Activated T-cell treated with anti-CD3 and anti-CD28 coated beads, Interleukin-2, amount 50 U/mL, for 4 hours (primary cell): ENCODE measurements around the gene PRKG1. TPM values are rescaled to one million over a fixed set of nuclear protein-coding genes. Genes with fewer than 3 reads are reported as not detected.
A peak's percentile ranks its signal among the peaks of the same experiment; 100 is the strongest.
"Not testable (repeated sequence)": the region's sequence is repeated elsewhere in the genome, so short reads cannot be mapped to it uniquely, and the experiment has no call there.

ENCODE experiments used
- ATAC-seq, 2 donors: fragments of 200-7000 bp; cut with Tn5 transposase; one replicate each; pipeline ENCODE4 v1.10.0; 2021
- DNase-seq: peaks from one replicate; pipeline ENCODE4 v3.0.0-alpha.2; 2020
- H3K27me3 Mint-ChIP-seq: one replicate; pipeline ENCODE4 v1.8.0; 2021; ENCODE audit warnings: low read depth, mixed read lengths
- H3K36me3 Mint-ChIP-seq: one replicate; pipeline ENCODE4 v1.8.0; 2022; ENCODE audit warnings: mixed read lengths; ENCODE audit not compliant: insufficient read depth
- H3K4me1 Mint-ChIP-seq: one replicate; pipeline ENCODE4 v1.8.0; 2021; ENCODE audit warnings: low read depth, mixed read lengths
- H3K4me3 Mint-ChIP-seq: one replicate; pipeline ENCODE4 v1.8.0; 2021; ENCODE audit warnings: mild to moderate bottlenecking, moderate library complexity, mixed read lengths
- H3K9me3 Mint-ChIP-seq: one replicate; pipeline ENCODE4 v1.8.0; 2021; ENCODE audit warnings: mixed read lengths
- total RNA-seq, 3 donors: library from RNA; stranded (reverse); gene quantifications; one replicate each; pipeline ENCODE4 v1.2.1, GENCODE V29; 2021

PRKG1 gene
- total RNA-seq, 3 donors from 2014 or later = 0.08 TPM; not detected in 2

GRCh38 chr10:52212062-52212461 is 1137.8 kb downstream of the PRKG1 start:
- Mint-ChIP-seq H3K36me3 (no peaks in the 10 kb centered on the region), H3K4me1 (peaks cover 4% of the 10 kb centered on the region), H3K9me3 (no peaks in the 10 kb centered on the region), H3K27me3 (peaks cover under 1% of the 10 kb centered on the region), H3K4me3 (no peak overlapping the region)
- ATAC-seq = no peak
- no peak for DNase-seq

- ATAC-seq (no peak), DNase-seq (no peak)
- Mint-ChIP-seq H3K4me1 (peaks cover 4% of the 10 kb centered on the region), H3K36me3 (no peaks in the 10 kb centered on the region), H3K9me3 (no peaks in the 10 kb centered on the region), H3K27me3 (no peaks in the 10 kb centered on the region), H3K4me3 (no peak overlapping the region)
Measured at GRCh38 chr10:52212802-52213201, 1138.5 kb downstream of the PRKG1 start.

- Mint-ChIP-seq H3K27me3 (no peaks in the 10 kb centered on the region), H3K4me1 (peaks cover 4% of the 10 kb centered on the region)
- ATAC-seq = no peak
Measured at GRCh38 chr10:52213321-52213752, 1139.0 kb downstream of the PRKG1 start.

GRCh38 chr10:52215745-52216361 is 1141.6 kb downstream of the PRKG1 start:
- Mint-ChIP-seq H3K9me3 (no peaks in the 10 kb centered on the region), H3K36me3 (no peaks in the 10 kb centered on the region), H3K4me1 (peaks cover 4% of the 10 kb centered on the region), H3K27me3 (no peaks in the 10 kb centered on the region), H3K4me3 (no peak overlapping the region)
- no peak for ATAC-seq
- no peak for DNase-seq

More at GRCh38 chr10:52213321-52213752, 1139.0 kb downstream of the PRKG1 start:
- Mint-ChIP-seq H3K9me3 (no peaks in the 10 kb centered on the region), H3K4me3 (no peak overlapping the region), H3K36me3 (no peaks in the 10 kb centered on the region)
- no peak for DNase-seq

- Mint-ChIP-seq H3K9me3 (no peaks in the 10 kb centered on the region), H3K36me3 (no peaks in the 10 kb centered on the region), H3K4me1 (peaks cover 4% of the 10 kb centered on the region), H3K27me3 (no peaks in the 10 kb centered on the region), H3K4me3 (no peak overlapping the region)
- ATAC-seq (no peak), DNase-seq (no peak)
Measured at GRCh38 chr10:52216852-52217251, 1142.6 kb downstream of the PRKG1 start.

- Mint-ChIP-seq H3K4me3 (no peak overlapping the region), H3K27me3 (no peaks in the 10 kb centered on the region), H3K36me3 (no peaks in the 10 kb centered on the region), H3K9me3 (no peaks in the 10 kb centered on the region), H3K4me1 (peaks cover 4% of the 10 kb centered on the region)
- DNase-seq (no peak), ATAC-seq (no peak)
Measured at GRCh38 chr10:52217531-52217930, 1143.2 kb downstream of the PRKG1 start.

GRCh38 chr10:52220947-52221346 is 1146.7 kb downstream of the PRKG1 start:
- no peaks in the 10 kb centered on the region for H3K9me3 Mint-ChIP-seq
- no peak overlapping the region for H3K4me3 Mint-ChIP-seq
- no peaks in the 10 kb centered on the region for H3K27me3 Mint-ChIP-seq
- no peak for ATAC-seq
- H3K4me1 Mint-ChIP-seq = no peaks in the 10 kb centered on the region
- DNase-seq = no peak
- no peaks in the 10 kb centered on the region for H3K36me3 Mint-ChIP-seq

GRCh38 chr10:52221923-52222322 is 1147.6 kb downstream of the PRKG1 start:
- DNase-seq = no peak
- no peak for ATAC-seq

GRCh38 chr10:52226197-52226847 is 1152.0 kb downstream of the PRKG1 start:
- Mint-ChIP-seq H3K4me3 (no peak overlapping the region), H3K4me1 (no peaks in the 10 kb centered on the region), H3K36me3 (no peaks in the 10 kb centered on the region), H3K27me3 (no peaks in the 10 kb centered on the region), H3K9me3 (no peaks in the 10 kb centered on the region)
- no peak for ATAC-seq
- no peak for DNase-seq

More at GRCh38 chr10:52221923-52222322, 1147.6 kb downstream of the PRKG1 start:
- no peaks in the 10 kb centered on the region for H3K36me3 Mint-ChIP-seq
- no peaks in the 10 kb centered on the region for H3K4me1 Mint-ChIP-seq
- H3K27me3 Mint-ChIP-seq = no peaks in the 10 kb centered on the region
- H3K9me3 Mint-ChIP-seq = no peaks in the 10 kb centered on the region
- H3K4me3 Mint-ChIP-seq = no peak overlapping the region

GRCh38 chr10:52228556-52228955 is 1154.3 kb downstream of the PRKG1 start:
- DNase-seq = no peak
- H3K36me3 Mint-ChIP-seq = no peaks in the 10 kb centered on the region
- H3K4me1 Mint-ChIP-seq = peaks cover 8% of the 10 kb centered on the region
- no peaks in the 10 kb centered on the region for H3K9me3 Mint-ChIP-seq
- H3K4me3 Mint-ChIP-seq = no peak overlapping the region
- peaks cover 6% of the 10 kb centered on the region for H3K27me3 Mint-ChIP-seq
- ATAC-seq = no peak

GRCh38 chr10:52229291-52229931 is 1155.1 kb downstream of the PRKG1 start:
- Mint-ChIP-seq H3K27me3 (peaks cover 6% of the 10 kb centered on the region), H3K36me3 (no peaks in the 10 kb centered on the region), H3K4me1 (peaks cover 8% of the 10 kb centered on the region), H3K9me3 (no peaks in the 10 kb centered on the region), H3K4me3 (no peak overlapping the region)
- DNase-seq = no peak
- ATAC-seq = no peak

GRCh38 chr10:52232561-52233350 is 1158.5 kb downstream of the PRKG1 start:
- Mint-ChIP-seq H3K4me1 (peaks cover 8% of the 10 kb centered on the region), H3K9me3 (no peaks in the 10 kb centered on the region), H3K4me3 (peak overlapping the region; percentile 63), H3K27me3 (peaks cover 6% of the 10 kb centered on the region), H3K36me3 (no peaks in the 10 kb centered on the region)
- no peak for DNase-seq
- no peak for ATAC-seq

GRCh38 chr10:52233351-52233991 is 1159.2 kb downstream of the PRKG1 start:
- H3K36me3 Mint-ChIP-seq = not testable (repeated sequence)

GRCh38 chr10:52239771-52240170 is 1165.5 kb downstream of the PRKG1 start:
- Mint-ChIP-seq H3K36me3 (no peaks in the 10 kb centered on the region), H3K9me3 (no peaks in the 10 kb centered on the region), H3K4me1 (no peaks in the 10 kb centered on the region), H3K4me3 (no peak overlapping the region), H3K27me3 (no peaks in the 10 kb centered on the region)
- no peak for DNase-seq
- ATAC-seq = no peak

More at GRCh38 chr10:52233351-52233991, 1159.2 kb downstream of the PRKG1 start:
- DNase-seq, ATAC-seq, H3K9me3 Mint-ChIP-seq, H3K27me3 Mint-ChIP-seq, H3K4me1 Mint-ChIP-seq: not testable (repeated sequence)
- peak overlapping the region; percentile 63 for H3K4me3 Mint-ChIP-seq
